SK-N-SH (cell line): Measurements from ENCODE around the gene RNF223. TPM values are rescaled to one million over a fixed set of nuclear protein-coding genes. Genes with fewer than 3 reads are reported as not detected.

Experiments used
- CTCF ChIA-PET: fragments of 300-600, 350-600 bp; formaldehyde crosslinking; extraction: SDS; loops from one replicate; lab custom pipeline; 2021; lab: Yijun Ruan, JAX
- POLR2A ChIA-PET: fragments of 350-600 bp; sonication (Branson Sonifier 250); formaldehyde crosslinking; extraction: SDS; loops from one replicate; lab custom pipeline; 2020; ENCODE audit warnings: antibody characterized with exemption, inconsistent platforms; lab: Yijun Ruan, JAX
- DNase-seq: peaks from one replicate; pipeline ENCODE4 v3.0.0; 2012
- H2AFZ ChIP-seq: fragments of 200-600 bp; sonication (generic); 2 replicates; pipeline ENCODE4 v1.8.1; 2016; ENCODE audit warnings: antibody characterized with exemption, mild to moderate bottlenecking, low read depth
- H3F3A ChIP-seq: fragments of 200-600 bp; sonication (generic); replicated peaks from 2 replicates; pipeline ENCODE3; 2016; ENCODE audit warnings: antibody characterized with exemption, mild to moderate bottlenecking; ENCODE audit not compliant: insufficient read depth
- H3K27ac ChIP-seq, 2 experiments: fragments of 200-500 bp in 1 of 2; fragments of 200-600 bp in 1 of 2; sonication (Bioruptor generic) in 1 of 2; sonication (generic), shearing (Covaris generic) in 1 of 2; 2 replicates each; pipeline versions ENCODE4 v1.5.1 to v1.6.1; 2014 to 2016; ENCODE audit warnings: low read depth in 2 of 2, inconsistent platforms in 1 of 2, low read length in 1 of 2, mild to moderate bottlenecking in 1 of 2, mixed read lengths in 1 of 2
- H3K27me3 ChIP-seq: fragments of 200-600 bp; sonication (generic), shearing (Covaris generic); 2 replicates; pipeline ENCODE4 v1.6.1; 2016; ENCODE audit warnings: mixed run types; ENCODE audit not compliant: insufficient read depth
- H3K36me3 ChIP-seq, 2 experiments: fragments of 200-500 bp in 1 of 2; fragments of 200-600 bp in 1 of 2; sonication (Bioruptor generic) in 1 of 2; sonication (generic) in 1 of 2; replicated peaks in 1 of 2; 2 replicates each; pipeline versions ENCODE3 to v1.5.1; 2014 to 2016; ENCODE audit warnings: low read length in 1 of 2, mild to moderate bottlenecking in 1 of 2; ENCODE audit not compliant: insufficient read depth in 2 of 2, control insufficient read depth in 1 of 2
- H3K4me1 ChIP-seq, 2 experiments: fragments of 200-500 bp in 1 of 2; fragments of 200-600 bp in 1 of 2; sonication (Bioruptor generic) in 1 of 2; sonication (generic), shearing (Covaris generic) in 1 of 2; 2 replicates each; pipeline versions ENCODE4 v1.5.1 to v1.6.1; 2014 to 2016; ENCODE audit warnings: low read depth in 1 of 2, low read length in 1 of 2, mixed run types in 1 of 2; ENCODE audit not compliant: insufficient read depth in 2 of 2, control insufficient read depth in 1 of 2
- H3K4me2 ChIP-seq: fragments of 200-600 bp; sonication (generic), shearing (Covaris generic); 2 replicates; pipeline ENCODE4 v1.6.1; 2017; ENCODE audit warnings: mixed run types
- H3K4me3 ChIP-seq, 2 experiments: fragments of 200-500 bp in 1 of 2; fragments of 200-600 bp in 1 of 2; sonication (Bioruptor generic) in 1 of 2; sonication (generic), shearing (Covaris generic) in 1 of 2; 2 replicates each; pipeline versions ENCODE4 v1.5.1 to v1.8.1; 2014 to 2016; ENCODE audit warnings: low read depth in 2 of 2, inconsistent platforms in 1 of 2, low read length in 1 of 2, mild to moderate bottlenecking in 1 of 2, mixed read lengths in 1 of 2, moderate library complexity in 1 of 2
- H3K79me2 ChIP-seq: fragments of 200-600 bp; sonication (generic); 2 replicates; pipeline ENCODE4 v1.8.1; 2017; ENCODE audit warnings: mild to moderate bottlenecking; ENCODE audit not compliant: insufficient read depth
- H3K9ac ChIP-seq: fragments of 200-600 bp; sonication (generic); 2 replicates; pipeline ENCODE4 v1.6.1; 2017; ENCODE audit warnings: mixed run types
- H3K9me2 ChIP-seq: fragments of 200-600 bp; sonication (generic); 2 replicates; pipeline ENCODE4 v1.6.1; 2017; ENCODE audit warnings: mixed run types
- H3K9me3 ChIP-seq: fragments of 200-600 bp; sonication (generic); 2 replicates; pipeline ENCODE4 v1.6.1; 2017; ENCODE audit warnings: mixed run types, mild to moderate bottlenecking, moderate library complexity
- H4K20me1 ChIP-seq: fragments of 200-600 bp; sonication (generic); 2 replicates; pipeline ENCODE4 v1.6.1; 2017; ENCODE audit warnings: mild to moderate bottlenecking, mixed run types; ENCODE audit not compliant: insufficient read depth
- CHD2 ChIP-seq: fragments of 150-350 bp; IDR thresholded peaks from 2 replicates; pipeline ENCODE4 v1.6.1; 2018; ENCODE audit warnings: low read length; ENCODE audit not compliant: partially characterized antibody
- EZH2phosphoT487 ChIP-seq: fragments of 200-600 bp; sonication (generic); IDR thresholded peaks from 2 replicates; pipeline ENCODE4 v1.6.1; 2017; ENCODE audit warnings: low read depth, mixed run types, mild to moderate bottlenecking, antibody characterized with exemption, moderate library complexity, borderline replicate concordance
- FOSL2 ChIP-seq: IDR thresholded peaks from 2 replicates; pipeline ENCODE4 v1.4.0; 2012; ENCODE audit warnings: low read depth, mild to moderate bottlenecking, moderate library complexity, borderline replicate concordance
- GATA2 ChIP-seq: sonication (generic); formaldehyde crosslinking; IDR thresholded peaks from 2 replicates; pipeline ENCODE4 v1.5.0; 2020; ENCODE audit warnings: mild to moderate bottlenecking, missing genetic modification reagents
- JUND ChIP-seq: IDR thresholded peaks from 2 replicates; pipeline ENCODE4 v1.4.0; 2012
- MEF2A ChIP-seq: IDR thresholded peaks from 2 replicates; pipeline ENCODE4 v1.4.0; 2012; ENCODE audit warnings: low read depth, borderline replicate concordance
- RAD21 ChIP-seq: IDR thresholded peaks from 2 replicates; pipeline ENCODE4 v1.6.1; 2012; ENCODE audit warnings: mild to moderate bottlenecking, low read length
- SIN3A ChIP-seq: IDR thresholded peaks from 2 replicates; pipeline ENCODE4 v1.6.1; 2012; ENCODE audit warnings: low read depth, mild to moderate bottlenecking, low read length, moderate library complexity, borderline replicate concordance
- TAF1 ChIP-seq: IDR thresholded peaks from 2 replicates; pipeline ENCODE4 v1.6.1; 2012; ENCODE audit warnings: low read depth, mild to moderate bottlenecking, low read length, moderate library complexity, borderline replicate concordance
- YY1 ChIP-seq: IDR thresholded peaks from 2 replicates; pipeline ENCODE4 v1.4.0; 2012; ENCODE audit warnings: low read depth, mild to moderate bottlenecking
- WGBS: methylation state at CpG from one replicate; pipeline ENCODE4 v1.1.6; 2017; ENCODE audit warnings: low lambda C conversion rate; 5-methylcytosine and 5-hydroxymethylcytosine counted together
- polyA plus RNA-seq, 3 experiments: library from polyadenylated mRNA; depleted of rRNA; stranded (reverse); fragments of >200 nt; gene quantifications; 2 replicates each; pipeline ENCODE4 v1.2.3, GENCODE V29; 2012
- TF ChIP-seq, protein P1 (sequence below): IDR thresholded peaks from 2 replicates; pipeline ENCODE4 v1.4.0; 2012; ENCODE audit warnings: low read depth, borderline replicate concordance
- TF ChIP-seq, protein P2 (sequence below): fragments of 150-350 bp; IDR thresholded peaks from 2 replicates; pipeline ENCODE4 v1.6.1; 2017; ENCODE audit warnings: antibody characterized with exemption, low read length, low read depth, borderline replicate concordance

Gene RNF223
- polyA plus RNA-seq, 1 of the 3 experiments (the other 2 are of a cell fraction): not detected

DNA sequence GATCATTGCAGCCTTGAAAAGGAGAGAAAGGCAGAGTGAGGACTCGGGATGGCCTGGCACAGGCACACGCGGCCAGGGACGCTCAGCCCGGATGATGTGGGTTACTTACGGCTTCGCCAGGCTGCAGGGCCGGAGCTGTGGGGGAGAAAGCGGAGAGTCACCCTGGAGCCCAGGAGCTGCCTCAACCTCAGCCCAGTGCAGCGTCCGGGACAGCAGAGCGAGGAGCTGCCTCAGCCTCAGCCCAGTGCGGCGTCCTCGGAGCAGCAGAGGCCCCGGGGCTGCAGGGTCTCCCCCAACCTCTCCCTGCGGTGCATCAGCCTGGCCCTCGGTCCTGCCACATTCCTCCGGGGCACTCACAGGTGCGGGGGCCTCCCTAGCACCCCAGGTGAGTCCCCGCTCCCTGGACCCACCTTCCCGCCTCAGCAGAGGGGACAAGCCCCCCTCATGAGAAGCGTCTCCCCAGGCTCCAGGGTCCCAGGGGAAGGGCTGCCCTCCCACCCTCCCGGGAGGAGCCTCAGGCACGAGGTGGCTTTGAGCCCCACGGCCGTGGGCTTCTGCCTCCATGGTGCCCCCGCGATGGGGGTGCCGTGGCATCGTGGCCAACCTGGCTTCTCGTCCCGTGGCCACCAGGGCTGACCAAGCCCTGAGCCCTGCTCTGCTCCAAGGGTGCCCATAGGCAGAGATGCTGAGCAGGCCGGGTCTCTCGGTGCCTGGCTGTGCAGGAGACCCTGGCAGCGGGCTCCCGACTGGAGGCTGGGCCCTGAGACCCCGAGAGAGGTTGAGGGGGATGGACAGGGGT lies 10.5 kb upstream of the RNF223 start:
- H3K4me3 ChIP-seq: no peak overlapping the region
- H3K27me3 ChIP-seq: no peaks in the 10 kb centered on the region
- DNase-seq: peak; percentile 13
- POLR2A ChIA-PET: no interaction called here
- no peak overlapping the region for H3K9ac ChIP-seq
- H4K20me1 ChIP-seq: no peaks in the 10 kb centered on the region
- peaks cover 2 to 14% of the 10 kb centered on the region in 2 experiments; a peak in 2 of 4 replicates for H3K4me1 ChIP-seq
- H3K27ac ChIP-seq: no peak overlapping the region
- no peaks in the 10 kb centered on the region for H3K79me2 ChIP-seq
- CTCF ChIA-PET: interaction anchor here (1.5 kb wide), 1 partner anchor 26 kb away, joined by 4 read pairs; no protein-coding TSS in a partner anchor
- no peaks in the 10 kb centered on the region for H3K36me3 ChIP-seq
- H3K9me3 ChIP-seq: no peaks in the 10 kb centered on the region
- H3F3A ChIP-seq: no peaks in the 10 kb centered on the region
- no peaks in the 10 kb centered on the region for H3K9me2 ChIP-seq
- WGBS: 97% methylated on average over 10 of the region's 38 CpGs
- H2AFZ ChIP-seq: no peak overlapping the region
- no peak for TF ChIP-seq EZH2phosphoT487
- TF ChIP-seq MEF2A: no peak
- no peak for TF ChIP-seq SIN3A
- TF ChIP-seq, protein P1, sequence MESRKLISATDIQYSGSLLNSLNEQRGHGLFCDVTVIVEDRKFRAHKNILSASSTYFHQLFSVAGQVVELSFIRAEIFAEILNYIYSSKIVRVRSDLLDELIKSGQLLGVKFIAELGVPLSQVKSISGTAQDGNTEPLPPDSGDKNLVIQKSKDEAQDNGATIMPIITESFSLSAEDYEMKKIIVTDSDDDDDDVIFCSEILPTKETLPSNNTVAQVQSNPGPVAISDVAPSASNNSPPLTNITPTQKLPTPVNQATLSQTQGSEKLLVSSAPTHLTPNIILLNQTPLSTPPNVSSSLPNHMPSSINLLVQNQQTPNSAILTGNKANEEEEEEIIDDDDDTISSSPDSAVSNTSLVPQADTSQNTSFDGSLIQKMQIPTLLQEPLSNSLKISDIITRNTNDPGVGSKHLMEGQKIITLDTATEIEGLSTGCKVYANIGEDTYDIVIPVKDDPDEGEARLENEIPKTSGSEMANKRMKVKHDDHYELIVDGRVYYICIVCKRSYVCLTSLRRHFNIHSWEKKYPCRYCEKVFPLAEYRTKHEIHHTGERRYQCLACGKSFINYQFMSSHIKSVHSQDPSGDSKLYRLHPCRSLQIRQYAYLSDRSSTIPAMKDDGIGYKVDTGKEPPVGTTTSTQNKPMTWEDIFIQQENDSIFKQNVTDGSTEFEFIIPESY: no peak
- no peak for TF ChIP-seq RAD21
- no peak overlapping the region for H3K4me2 ChIP-seq

DNA sequence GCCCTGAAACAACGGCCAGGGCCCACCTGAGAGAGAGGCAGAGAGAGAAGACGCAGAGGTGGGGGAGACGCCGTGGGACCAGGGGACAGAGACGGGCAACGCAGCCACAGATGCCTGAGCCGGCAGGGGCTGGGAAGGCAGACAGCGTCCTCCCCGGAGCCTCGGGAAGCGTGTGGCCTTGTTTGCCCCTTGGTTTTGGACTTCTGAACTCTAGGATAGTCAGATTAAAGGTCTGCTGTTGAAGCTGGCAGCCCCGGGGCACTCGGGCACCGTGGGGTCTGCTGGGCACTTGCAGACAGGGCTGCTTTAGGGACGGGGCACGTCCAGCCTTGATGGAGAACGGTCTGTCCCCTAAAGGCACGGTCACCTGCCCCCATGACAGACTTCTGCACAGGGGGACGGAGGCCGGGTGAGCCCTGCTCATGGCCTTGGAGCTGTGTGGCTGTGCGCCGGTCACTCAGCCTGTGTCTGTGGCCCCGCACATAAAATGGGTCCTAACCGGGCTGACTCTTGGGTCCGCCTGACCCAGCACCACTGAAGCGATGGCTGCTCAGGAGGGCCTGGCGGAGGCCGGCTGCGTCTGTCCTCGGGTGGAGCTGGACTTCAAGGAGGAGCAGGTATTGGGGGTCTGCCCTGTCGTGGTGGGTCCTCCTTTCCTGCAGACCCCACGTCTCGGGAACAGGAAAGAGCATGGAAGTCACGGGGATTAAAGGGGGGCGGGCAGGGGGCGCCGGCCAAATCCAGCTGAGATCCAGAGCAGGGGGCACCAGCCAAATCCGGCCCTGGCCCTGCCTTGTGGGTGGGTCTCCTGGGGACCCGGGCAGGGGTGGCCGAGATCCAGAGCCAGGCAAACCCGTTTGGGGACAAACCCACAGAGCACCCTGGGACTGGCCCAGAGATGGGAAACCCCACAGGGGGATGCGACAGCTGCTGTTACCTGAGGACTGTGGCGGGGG lies 9.6 kb upstream of the RNF223 start:
- no peaks in the 10 kb centered on the region for H3F3A ChIP-seq
- H3K27me3 ChIP-seq: no peaks in the 10 kb centered on the region
- no peaks in the 10 kb centered on the region for H4K20me1 ChIP-seq
- H3K79me2 ChIP-seq: no peaks in the 10 kb centered on the region
- POLR2A ChIA-PET: no interaction called here
- H3K9me3 ChIP-seq: no peaks in the 10 kb centered on the region
- H3K9ac ChIP-seq: no peak overlapping the region
- H3K27ac ChIP-seq: no peak overlapping the region
- H3K4me3 ChIP-seq: no peak overlapping the region
- H3K9me2 ChIP-seq: no peaks in the 10 kb centered on the region
- peaks cover 4 to 18% of the 10 kb centered on the region in 2 experiments; a peak in 2 of 4 replicates for H3K4me1 ChIP-seq
- no peaks in the 10 kb centered on the region for H3K36me3 ChIP-seq
- TF ChIP-seq, protein P2, sequence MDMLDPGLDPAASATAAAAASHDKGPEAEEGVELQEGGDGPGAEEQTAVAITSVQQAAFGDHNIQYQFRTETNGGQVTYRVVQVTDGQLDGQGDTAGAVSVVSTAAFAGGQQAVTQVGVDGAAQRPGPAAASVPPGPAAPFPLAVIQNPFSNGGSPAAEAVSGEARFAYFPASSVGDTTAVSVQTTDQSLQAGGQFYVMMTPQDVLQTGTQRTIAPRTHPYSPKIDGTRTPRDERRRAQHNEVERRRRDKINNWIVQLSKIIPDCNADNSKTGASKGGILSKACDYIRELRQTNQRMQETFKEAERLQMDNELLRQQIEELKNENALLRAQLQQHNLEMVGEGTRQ: no peak
- TF ChIP-seq GATA2 (CRISPR knock-in tag): no peak
- no peak for TF ChIP-seq YY1
- TF ChIP-seq JUND: no peak
- no peak for TF ChIP-seq TAF1
- no peak for TF ChIP-seq EZH2phosphoT487
- TF ChIP-seq CHD2: no peak
- no peak for TF ChIP-seq FOSL2
- no peak overlapping the region for H3K4me2 ChIP-seq
- WGBS: 91% methylated on average over 23 of the region's 43 CpGs
- DNase-seq: no peak
- CTCF ChIA-PET: interaction anchor here (1.5 kb wide), 1 partner anchor 27 kb away, joined by 4 read pairs; no protein-coding TSS in a partner anchor
- H2AFZ ChIP-seq: no peak overlapping the region
